Pulmonary artery endothelial cell (primary cell): ENCODE results near the gene RGS14. TPM values are rescaled to one million over a fixed set of nuclear protein-coding genes. Genes with fewer than 3 reads are reported as not detected.

Source experiments
- DNase-seq: peaks from one replicate; pipeline ENCODE4 v3.0.0-alpha.2; 2011; ENCODE audit warnings: low read depth, low spot score
- total RNA-seq: library from RNA; depleted of rRNA; stranded (reverse); fragments of >200 nt; gene quantifications from 2 replicates; pipeline ENCODE4 v1.2.3, GENCODE V29; 2014

The RGS14 gene
- total RNA-seq, 1 donor from 2014 or later = 7.3 TPM

GRCh38 chr5:177378884-177379883, 21.5 kb downstream of the RGS14 start:
- no peak for DNase-seq

GRCh38 chr5:177380805-177381126, 23.0 kb downstream of the RGS14 start:
- DNase-seq = no peak

GRCh38 chr5:177382423-177383029, 24.8 kb downstream of the RGS14 start:
- no peak for DNase-seq

GRCh38 chr5:177383181-177383580, 25.5 kb downstream of the RGS14 start:
- no peak for DNase-seq

GRCh38 chr5:177384134-177384533, 26.4 kb downstream of the RGS14 start, which contains the start of gene SLC34A1:
Gene SLC34A1 (plus strand): TSS chr5:177384434. CDS start chr5:177385742, 1,308 bp downstream.
- DNase-seq = no peak

GRCh38 chr5:177385720-177386119, 28.0 kb downstream of the RGS14 start:
- DNase-seq = no peak

GRCh38 chr5:177386542-177386941, 28.8 kb downstream of the RGS14 start:
- no peak for DNase-seq

- no peak for DNase-seq
Observed at GRCh38 chr5:177387405-177387804, 29.7 kb downstream of the RGS14 start.

- no peak for DNase-seq
Observed at GRCh38 chr5:177388521-177389052, 30.9 kb downstream of the RGS14 start.

- no peak for DNase-seq
Observed at GRCh38 chr5:177389241-177390169, 31.8 kb downstream of the RGS14 start.

- DNase-seq = peak; percentile 32
Observed at GRCh38 chr5:177390363-177391300, 32.9 kb downstream of the RGS14 start.

- DNase-seq = no peak
Observed at GRCh38 chr5:177392765-177393164, 35.0 kb downstream of the RGS14 start.

GRCh38 chr5:177393206-177393765, 35.6 kb downstream of the RGS14 start:
- DNase-seq = no peak

GRCh38 chr5:177393990-177394389, 36.3 kb downstream of the RGS14 start:
- no peak for DNase-seq

GRCh38 chr5:177396078-177396477, 38.4 kb downstream of the RGS14 start:
- no peak for DNase-seq

- DNase-seq = no peak
Observed at GRCh38 chr5:177396807-177397206, 39.1 kb downstream of the RGS14 start.

- no peak for DNase-seq
Observed at GRCh38 chr5:177397875-177398390, 40.2 kb downstream of the RGS14 start.

- DNase-seq = no peak
Observed at GRCh38 chr5:177399997-177400868, 42.5 kb downstream of the RGS14 start, which contains the start of gene PFN3. Gene PFN3 (minus strand): TSS chr5:177400661. CDS start chr5:177400576, 85 bp downstream.
